ENCODE data around the gene TBKBP1.

- TF ChIP-seq CTCF (IDR thresholded peaks at IDR 0.05) (no peak), EP300 (IDR thresholded peaks at IDR 0.05; ENCODE audit: low read depth) (no peak), POLR2AphosphoS5 (IDR thresholded peaks at IDR 0.05) (no peak)
Observed at GRCh38 chr17:47741109-47741792, 47.3 kb downstream of the TBKBP1 start.

Data from transverse colon (tissue), 4 donors.